Subcutaneous adipose tissue (tissue), 4 donors: ENCODE measurements around the gene NKD1. TPM values are rescaled to one million over a fixed set of nuclear protein-coding genes. Genes with fewer than 3 reads are reported as not detected.

ENCODE experiments used
- CTCF ChIP-seq: fragments of 450-650 bp; IDR thresholded peaks from one replicate; pipeline ENCODE4 v1.5.1; 2016; ENCODE audit warnings: low read depth, mild to moderate bottlenecking, control low read depth, antibody characterized with exemption, moderate library complexity
- total RNA-seq, 4 donors: library from RNA; depleted of rRNA; stranded (reverse); fragments of >200 nt; gene quantifications; one replicate each; pipeline ENCODE4 v1.1.0, GENCODE V29; 2016

The NKD1 gene
- total RNA-seq, 4 donors from 2014 or later, result 0.68 to 2.9 (median 2.1) TPM

GRCh38 chr16:50653633-50654519 is 105.7 kb downstream of the NKD1 start:
- no peak for TF ChIP-seq CTCF

- no peak for TF ChIP-seq CTCF
Measured at GRCh38 chr16:50655558-50656055, 107.4 kb downstream of the NKD1 start.

- TF ChIP-seq CTCF, result no peak
Measured at GRCh38 chr16:50657241-50657640, 109.0 kb downstream of the NKD1 start.

- TF ChIP-seq CTCF, result no peak
Measured at GRCh38 chr16:50659806-50660205, 111.6 kb downstream of the NKD1 start.

- no peak for TF ChIP-seq CTCF
Measured at GRCh38 chr16:50662306-50662940, 114.2 kb downstream of the NKD1 start.

GRCh38 chr16:50664270-50664669 is 116.1 kb downstream of the NKD1 start:
- no peak for TF ChIP-seq CTCF

GRCh38 chr16:50665128-50665878 is 117.1 kb downstream of the NKD1 start:
- TF ChIP-seq CTCF, result no peak
